Smooth muscle cell (in vitro differentiated cells): ENCODE data around the gene GRK1. TPM values are rescaled to one million over a fixed set of nuclear protein-coding genes. Genes with fewer than 3 reads are reported as not detected.
"Not testable (repeated sequence)": the region's sequence is repeated elsewhere in the genome, so short reads cannot be mapped to it uniquely, and the experiment has no call there.

Experiments used
- DNase-seq: peaks from one replicate; lab custom pipeline; 2025; ENCODE audit not compliant: unreplicated experiment; lab: John Stamatoyannopoulos, UW
- H2AFZ ChIP-seq: fragments of 200-600 bp; sonication (generic); 2 replicates; pipeline ENCODE4 v1.6.0; 2016; ENCODE audit warnings: antibody characterized with exemption, low read depth, mild to moderate bottlenecking
- H3F3A ChIP-seq: fragments of 200-600 bp; sonication (generic); 2 replicates; pipeline ENCODE4 v1.6.0; 2017; ENCODE audit warnings: antibody characterized with exemption, low read depth
- H3K27ac ChIP-seq: fragments of 200-600 bp; sonication (generic); 2 replicates; pipeline ENCODE4 v1.5.1; 2016; ENCODE audit warnings: low read depth, mild to moderate bottlenecking
- H3K27me3 ChIP-seq: fragments of 200-600 bp; sonication (generic); 2 replicates; pipeline ENCODE4 v1.6.1; 2016; ENCODE audit warnings: low read depth, mild to moderate bottlenecking
- H3K36me3 ChIP-seq: fragments of 200-600 bp; sonication (generic); 2 replicates; pipeline ENCODE4 v1.5.1; 2016; ENCODE audit warnings: low read depth
- H3K4me1 ChIP-seq: fragments of 200-600 bp; sonication (generic); 2 replicates; pipeline ENCODE4 v1.5.1; 2016; ENCODE audit warnings: low read depth
- H3K4me2 ChIP-seq: fragments of 200-600 bp; sonication (generic); 2 replicates; pipeline ENCODE4 v1.6.0; 2016; ENCODE audit warnings: mild to moderate bottlenecking
- H3K4me3 ChIP-seq: fragments of 200-600 bp; sonication (generic); 2 replicates; pipeline ENCODE4 v1.5.1; 2016; ENCODE audit warnings: mild to moderate bottlenecking
- H3K79me2 ChIP-seq: fragments of 200-600 bp; sonication (generic); 2 replicates; pipeline ENCODE4 v1.6.0; 2016; ENCODE audit warnings: low read depth, mild to moderate bottlenecking
- H3K9ac ChIP-seq: fragments of 200-600 bp; sonication (generic); 2 replicates; pipeline ENCODE4 v1.6.0; 2016; ENCODE audit warnings: low read depth
- H3K9me3 ChIP-seq: fragments of 200-600 bp; sonication (generic); replicated peaks from 2 replicates; pipeline ENCODE4 v1.5.1; 2016; ENCODE audit warnings: low read depth
- H4K20me1 ChIP-seq: fragments of 200-600 bp; sonication (generic); 2 replicates; pipeline ENCODE4 v1.6.0; 2016; ENCODE audit warnings: low read depth
- WGBS: methylation state at CpG from one replicate; pipeline ENCODE4 v1.1.7; 2016; ENCODE audit warnings: low lambda C conversion rate; 5-methylcytosine and 5-hydroxymethylcytosine counted together
- polyA plus RNA-seq: library from polyadenylated mRNA; unstranded; fragments of >200 nt; fragmentation: Nextera tagmentation; extraction: Ambion mirVana; gene quantifications from 2 replicates; pipeline ENCODE4 v1.2.1, GENCODE V29; 2016
- total RNA-seq: library from RNA; depleted of rRNA; stranded (reverse); fragments of >200 nt; gene quantifications from 2 replicates; pipeline ENCODE4 v1.2.3, GENCODE V29; 2014
- TF ChIP-seq, protein P1 (sequence below): fragments of 200-600 bp; sonication (generic); IDR thresholded peaks from 2 replicates; pipeline ENCODE4 v1.5.1; 2017; ENCODE audit warnings: borderline replicate concordance, mild to moderate bottlenecking, antibody characterized with exemption; ENCODE audit not compliant: insufficient read depth, poor library complexity, severe bottlenecking

GRK1 gene
- total and polyA plus RNA-seq, 2 experiments from 2014 or later = not detected

DNA sequence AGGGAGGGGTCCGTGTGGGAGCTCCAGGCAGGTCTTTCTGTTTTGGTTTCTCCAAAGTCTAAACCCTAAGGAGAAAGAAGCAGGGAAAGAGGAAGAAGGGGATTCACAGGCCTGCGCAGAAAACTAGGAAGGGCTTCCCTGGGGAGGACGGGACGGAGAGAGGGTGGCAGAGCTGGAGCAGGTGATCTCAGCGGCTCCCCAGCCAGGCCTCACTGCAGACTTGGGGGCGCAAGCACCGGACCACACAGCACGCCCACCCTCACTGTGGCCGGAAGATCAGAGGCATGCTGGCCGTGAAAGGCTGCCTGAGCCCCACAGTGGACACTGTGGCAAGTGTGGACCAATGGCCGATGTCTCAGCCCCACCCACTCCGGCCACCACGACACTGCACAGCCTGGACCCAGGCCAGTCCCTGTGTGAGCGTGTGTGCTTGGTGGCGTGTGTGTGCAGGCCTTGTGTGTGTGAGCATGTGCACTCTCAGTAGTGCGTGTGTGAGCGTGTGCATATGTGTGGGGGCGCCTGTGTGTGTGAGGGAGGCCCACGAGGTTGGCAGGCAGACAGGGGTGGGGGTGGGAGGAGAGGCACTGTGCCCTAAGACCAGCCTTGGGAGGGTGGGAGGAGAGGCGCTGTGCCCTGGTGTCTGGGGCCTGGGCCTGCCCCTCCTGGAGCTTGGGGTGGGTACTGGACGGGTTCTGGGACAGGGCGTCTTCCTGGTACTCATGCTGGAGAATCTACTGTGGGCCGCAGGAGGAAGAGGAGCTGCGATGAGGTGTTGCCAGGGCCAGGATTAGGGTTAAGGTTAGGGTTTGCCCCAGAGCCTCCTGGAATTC is 76.6 kb downstream of the GRK1 start:
- DNase-seq = no peak
- no peak overlapping the region for H3K4me2 ChIP-seq
- H4K20me1 ChIP-seq = no peaks in the 10 kb centered on the region
- H3K27ac ChIP-seq = no peak overlapping the region
- H3K4me1 ChIP-seq = no peaks in the 10 kb centered on the region
- no peaks in the 10 kb centered on the region for H3K27me3 ChIP-seq
- H3F3A ChIP-seq = no peaks in the 10 kb centered on the region
- WGBS = 94% methylated on average over 23 of the region's 24 CpGs
- H3K36me3 ChIP-seq = no peaks in the 10 kb centered on the region
- no peak overlapping the region for H3K4me3 ChIP-seq
- H3K79me2 ChIP-seq = no peaks in the 10 kb centered on the region
- TF ChIP-seq, protein P1, sequence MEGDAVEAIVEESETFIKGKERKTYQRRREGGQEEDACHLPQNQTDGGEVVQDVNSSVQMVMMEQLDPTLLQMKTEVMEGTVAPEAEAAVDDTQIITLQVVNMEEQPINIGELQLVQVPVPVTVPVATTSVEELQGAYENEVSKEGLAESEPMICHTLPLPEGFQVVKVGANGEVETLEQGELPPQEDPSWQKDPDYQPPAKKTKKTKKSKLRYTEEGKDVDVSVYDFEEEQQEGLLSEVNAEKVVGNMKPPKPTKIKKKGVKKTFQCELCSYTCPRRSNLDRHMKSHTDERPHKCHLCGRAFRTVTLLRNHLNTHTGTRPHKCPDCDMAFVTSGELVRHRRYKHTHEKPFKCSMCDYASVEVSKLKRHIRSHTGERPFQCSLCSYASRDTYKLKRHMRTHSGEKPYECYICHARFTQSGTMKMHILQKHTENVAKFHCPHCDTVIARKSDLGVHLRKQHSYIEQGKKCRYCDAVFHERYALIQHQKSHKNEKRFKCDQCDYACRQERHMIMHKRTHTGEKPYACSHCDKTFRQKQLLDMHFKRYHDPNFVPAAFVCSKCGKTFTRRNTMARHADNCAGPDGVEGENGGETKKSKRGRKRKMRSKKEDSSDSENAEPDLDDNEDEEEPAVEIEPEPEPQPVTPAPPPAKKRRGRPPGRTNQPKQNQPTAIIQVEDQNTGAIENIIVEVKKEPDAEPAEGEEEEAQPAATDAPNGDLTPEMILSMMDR = no peak
- no peaks in the 10 kb centered on the region for H3K9me3 ChIP-seq
- no peak overlapping the region for H3K9ac ChIP-seq
- no peak overlapping the region for H2AFZ ChIP-seq

DNA sequence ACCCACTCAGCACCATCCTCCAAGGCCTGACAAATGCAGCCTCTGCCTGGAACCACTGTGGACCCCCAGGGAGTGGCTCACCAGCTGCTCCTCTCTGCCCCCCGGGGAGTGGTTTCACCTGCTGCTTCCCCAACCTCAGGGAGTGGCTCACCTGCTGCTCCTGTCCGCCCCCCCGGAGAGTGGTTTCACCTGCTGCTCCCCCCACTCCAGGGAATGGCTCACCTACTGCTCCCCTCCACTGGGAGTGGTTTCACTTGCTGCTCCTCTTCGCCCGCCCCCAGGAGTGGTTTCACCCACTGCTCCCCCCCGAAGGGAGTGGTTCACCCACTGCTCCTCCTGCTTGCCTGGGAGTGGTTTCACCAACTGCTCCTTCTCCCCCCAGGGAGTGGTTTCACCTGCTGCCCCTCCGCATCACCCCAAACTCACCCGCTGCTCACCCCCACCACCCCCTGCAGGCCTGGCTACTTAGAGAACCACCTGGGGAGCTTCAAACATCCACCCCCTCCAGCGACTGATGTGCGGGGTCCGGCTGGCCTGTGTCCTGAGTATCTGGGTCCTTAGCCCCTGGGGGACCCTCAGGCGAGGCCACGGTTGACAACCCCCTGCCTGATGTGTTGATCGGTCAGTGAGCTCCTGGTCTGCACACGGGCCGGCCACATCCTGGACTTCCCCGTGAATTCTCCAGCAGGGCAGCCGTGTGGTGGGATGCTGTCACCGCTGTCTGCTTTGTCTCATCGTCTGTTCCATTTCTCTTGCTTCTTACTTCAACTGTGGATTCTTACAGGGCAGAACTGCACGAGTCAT is 77.4 kb downstream of the GRK1 start:
- Histone ChIP-seq H3K27me3 (no peaks in the 10 kb centered on the region), H3K4me1 (no peaks in the 10 kb centered on the region), H3K4me2 (no peak overlapping the region), H3K9ac (no peak overlapping the region), H4K20me1 (no peaks in the 10 kb centered on the region), H3K9me3 (no peaks in the 10 kb centered on the region), H3K79me2 (no peaks in the 10 kb centered on the region), H3K4me3 (no peak overlapping the region), H3K36me3 (no peaks in the 10 kb centered on the region), H3K27ac (no peak overlapping the region), H2AFZ (no peak overlapping the region), H3F3A (no peaks in the 10 kb centered on the region)
- no peak for DNase-seq
- 85% methylated on average over 21 of the region's 21 CpGs for whole genome bisulfite sequencing
- TF ChIP-seq, protein P1 = no peak

DNA sequence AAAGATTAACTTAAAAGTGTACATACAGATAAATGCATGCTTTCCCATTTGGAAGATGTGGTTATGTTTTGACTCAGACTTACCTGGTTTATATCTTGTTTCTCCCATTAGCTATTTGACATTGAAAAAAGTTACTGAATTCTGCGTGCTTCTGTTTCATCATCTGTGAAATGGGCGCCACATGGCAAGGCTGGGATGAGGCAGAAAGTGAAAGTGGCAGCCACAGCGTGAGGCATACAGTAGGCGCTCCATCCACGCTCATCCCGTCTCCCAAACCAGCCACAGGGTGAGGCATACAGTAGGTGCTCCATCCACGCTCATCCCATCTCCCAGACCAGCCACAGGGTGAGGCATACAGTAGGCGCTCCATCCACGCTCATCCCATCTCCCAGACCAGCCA is 78.0 kb downstream of the GRK1 start:
- 92% methylated on average over 7 of the region's 9 CpGs for WGBS
- H3K9ac ChIP-seq = no peak overlapping the region
- H3K9me3 ChIP-seq = no peaks in the 10 kb centered on the region
- H3K4me3 ChIP-seq = no peak overlapping the region
- H3K27me3 ChIP-seq = no peaks in the 10 kb centered on the region
- no peaks in the 10 kb centered on the region for H3F3A ChIP-seq
- no peaks in the 10 kb centered on the region for H4K20me1 ChIP-seq
- no peaks in the 10 kb centered on the region for H3K36me3 ChIP-seq
- H3K4me1 ChIP-seq = no peaks in the 10 kb centered on the region
- TF ChIP-seq, protein P1 = no peak
- H3K27ac ChIP-seq = no peak overlapping the region
- no peaks in the 10 kb centered on the region for H3K79me2 ChIP-seq
- H3K4me2 ChIP-seq = no peak overlapping the region
- no peak overlapping the region for H2AFZ ChIP-seq
- DNase-seq = no peak

DNA sequence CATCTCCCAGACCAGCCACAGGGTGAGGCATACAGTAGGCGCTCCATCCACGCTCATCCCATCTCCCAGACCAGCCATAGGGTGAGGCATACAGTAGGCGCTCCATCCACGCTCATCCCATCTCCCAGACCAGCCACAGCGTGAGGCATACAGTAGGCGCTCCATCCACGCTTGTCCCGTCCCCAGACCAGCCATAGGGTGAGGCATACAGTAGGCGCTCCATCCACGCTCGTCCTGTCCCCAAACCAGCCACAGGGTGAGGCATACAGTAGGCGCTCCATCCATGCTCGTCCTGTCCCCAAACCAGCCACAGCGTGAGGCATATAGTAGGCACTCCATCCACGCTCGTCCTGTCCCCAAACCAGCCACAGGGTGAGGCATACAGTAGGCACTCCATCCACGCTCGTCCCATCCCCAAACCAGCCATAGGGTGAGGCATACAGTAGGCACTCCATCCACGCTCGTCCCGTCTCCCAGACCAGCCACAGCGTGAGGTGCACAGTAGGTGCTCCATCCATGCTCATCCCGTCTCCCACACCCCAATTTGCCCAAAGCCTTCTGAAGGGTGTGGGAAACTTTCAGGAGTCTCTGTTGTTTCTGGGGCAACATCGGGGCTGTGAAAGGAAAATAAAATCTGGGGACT is 78.6 kb downstream of the GRK1 start:
- H2AFZ ChIP-seq, H3K4me1 ChIP-seq, H3K4me2 ChIP-seq, H3K4me3 ChIP-seq, H3F3A ChIP-seq, H3K9ac ChIP-seq, H4K20me1 ChIP-seq, DNase-seq, H3K36me3 ChIP-seq, H3K27ac ChIP-seq, H3K79me2 ChIP-seq, H3K27me3 ChIP-seq, H3K9me3 ChIP-seq: not testable (repeated sequence)
- WGBS = 94% methylated on average over 23 of the region's 24 CpGs
